HepG2 (cell line): ENCODE results near the gene NPPA. TPM values are rescaled to one million over a fixed set of nuclear protein-coding genes. Genes with fewer than 3 reads are reported as not detected.
A peak's percentile ranks its signal among the peaks of the same experiment; 100 is the strongest.

Experiments used
- GMEB1 ChIP-seq: sonication (generic); formaldehyde crosslinking; IDR thresholded peaks from 2 replicates; pipeline ENCODE4 v1.5.1; 2020; ENCODE audit warnings: missing genetic modification reagents, mild to moderate bottlenecking, borderline replicate concordance
- HCFC1 ChIP-seq: fragments of 150-350 bp; IDR thresholded peaks from 2 replicates; pipeline ENCODE4 v1.6.1; 2014; ENCODE audit warnings: low read depth, low read length
- HMG20B ChIP-seq: conservative IDR thresholded peaks from 2 replicates; pipeline ENCODE4 v1.6.1; 2016; ENCODE audit warnings: missing genetic modification reagents, missing compliant biosample characterization
- MED13 ChIP-seq: sonication (generic); formaldehyde crosslinking; IDR thresholded peaks from 2 replicates; pipeline ENCODE4 v1.5.0; 2020; ENCODE audit warnings: missing genetic modification reagents
- NAIF1 ChIP-seq: sonication (generic); formaldehyde crosslinking; IDR thresholded peaks from 2 replicates; pipeline ENCODE4 v1.5.0; 2020; ENCODE audit warnings: mild to moderate bottlenecking, missing genetic modification reagents, borderline replicate concordance
- ONECUT2 ChIP-seq: sonication (generic); formaldehyde crosslinking; IDR thresholded peaks from 2 replicates; pipeline ENCODE4 v1.4.0; 2020; ENCODE audit warnings: missing genetic modification reagents
- RBM22 ChIP-seq: fragments of 200-400 bp; formaldehyde crosslinking; optimal IDR thresholded peaks from 2 replicates; pipeline ENCODE3; 2017; ENCODE audit warnings: mild to moderate bottlenecking, low read length, moderate library complexity
- SALL1 ChIP-seq: sonication (generic); formaldehyde crosslinking; IDR thresholded peaks from 2 replicates; pipeline ENCODE4 v1.8.0; 2022; ENCODE audit warnings: mild to moderate bottlenecking, missing genetic modification reagents
- ZIK1 ChIP-seq: sonication (generic); formaldehyde crosslinking; IDR thresholded peaks from 2 replicates; pipeline ENCODE4 v1.5.0; 2020; ENCODE audit warnings: mild to moderate bottlenecking, low read depth, missing genetic modification reagents, borderline replicate concordance
- ZMAT5 ChIP-seq: sonication (generic); formaldehyde crosslinking; IDR thresholded peaks from 2 replicates; pipeline ENCODE4 v1.5.0; 2020; ENCODE audit warnings: mild to moderate bottlenecking, low read depth, missing genetic modification reagents, borderline replicate concordance
- ZNF142 ChIP-seq: sonication (generic); formaldehyde crosslinking; IDR thresholded peaks from 2 replicates; pipeline ENCODE4 v1.4.0; 2020; ENCODE audit warnings: missing genetic modification reagents
- ZNF496 ChIP-seq: sonication (generic); formaldehyde crosslinking; IDR thresholded peaks from 2 replicates; pipeline ENCODE4 v1.8.1; 2023; ENCODE audit warnings: mild to moderate bottlenecking, moderate library complexity, missing genetic modification reagents; ENCODE audit not compliant: insufficient replicate concordance
- ZNF574 ChIP-seq: sonication (generic); formaldehyde crosslinking; IDR thresholded peaks from 2 replicates; pipeline ENCODE4 v1.4.0; 2020; ENCODE audit warnings: missing genetic modification reagents
- ZNF687 ChIP-seq: sonication (generic); formaldehyde crosslinking; IDR thresholded peaks from 2 replicates; pipeline ENCODE4 v1.5.1; 2020; ENCODE audit warnings: mild to moderate bottlenecking, missing genetic modification reagents, moderate library complexity
- ZSCAN9 ChIP-seq: IDR thresholded peaks from 2 replicates; pipeline ENCODE4 v1.6.1; 2016; ENCODE audit warnings: borderline replicate concordance
- polyA plus RNA-seq, 8 experiments: library from polyadenylated mRNA; depleted of rRNA in 3 of 8; stranded (reverse) in 7 of 8; unstranded in 1 of 8; fragments of >200 nt; fragmentation: Illumina TruSeq in 4 of 8; extraction: Trizol in 4 of 8; gene quantifications; 2 replicates each; pipeline versions ENCODE4 v1.2.1 to v1.2.3, GENCODE V29; 2011 to 2016; ENCODE audit warnings: low read depth in 4 of 8, missing spikeins in 1 of 8, mixed read lengths in 1 of 8; ENCODE audit not compliant: insufficient read depth in 1 of 8
- total RNA-seq, 5 experiments: library from RNA; depleted of rRNA; stranded (reverse); fragments of >200 nt; fragmentation: Illumina TruSeq; extraction: Trizol; gene quantifications; 2 replicates each; pipeline ENCODE4 v1.2.3, GENCODE V29; 2016; ENCODE audit warnings: low read depth in 1 of 5

The NPPA gene
- total and polyA plus RNA-seq, 2 of the 13 experiments (the other 11 are each of a cell fraction or from before 2014, with no cell fraction given), result not detected

- TF ChIP-seq ZMAT5 (CRISPR knock-in tag) (no peak), ZNF574 (CRISPR knock-in tag) (no peak), ZNF687 (peak; percentile 65), MED13 (CRISPR knock-in tag) (no peak), ONECUT2 (CRISPR knock-in tag) (no peak), NAIF1 (no peak), RBM22 (no peak), HMG20B (CRISPR knock-in tag) (no peak), ZNF142 (CRISPR knock-in tag) (no peak), ZSCAN9 (no peak), SALL1 (peak; percentile 41; the same call in 1 of the 2 replicates), GMEB1 (CRISPR knock-in tag) (no peak), HCFC1 (no peak), ZIK1 (CRISPR knock-in tag) (no peak), ZNF496 (CRISPR knock-in tag) (no peak)
Observed at GRCh38 chr1:11893907-11894251, 46.3 kb upstream of the NPPA start (continued).
